Spleen (tissue), 7 donors: Measurements from ENCODE around the gene BTBD19.

Experiments used
- CTCF ChIP-seq, 11 experiments: fragments of 200-600 bp in 7 of 11; fragments of 450-650 bp in 4 of 11; sonication (generic) in 4 of 11; IDR thresholded peaks in 8 of 11; conservative IDR thresholded peaks in 3 of 11; 1 replicate in 7 of 11; 2 replicates in 4 of 11; pipeline versions ENCODE4 v1.4.0 to v1.8.0; 2016 to 2021; ENCODE audit warnings: antibody characterized with exemption in 11 of 11, inconsistent platforms in 4 of 11, mild to moderate bottlenecking in 1 of 11
- POLR2A ChIP-seq, 3 donors: fragments of 450-650 bp; IDR thresholded peaks; one replicate each; pipeline ENCODE4 v1.5.1; 2017; ENCODE audit warnings: antibody characterized with exemption in 3 of 3, mild to moderate bottlenecking in 1 of 3
- POLR2AphosphoS5 ChIP-seq, 3 donors: sonication (generic); formaldehyde crosslinking; IDR thresholded peaks; one replicate each; pipeline ENCODE4 v1.5.1; 2017; ENCODE audit warnings: antibody characterized with exemption in 3 of 3
- donor health status: DM: no; HTN: no; CAD: no; lungs with moderate emphysema.
- donor health status: DM: no; HTN: no; CAD: no.
- donor health status: DM: no; HTN: no; CAD: no.

- TF ChIP-seq CTCF (IDR thresholded peaks at IDR 0.05 in 8 of 11, conservative IDR thresholded peaks at IDR 0.05 in 3 of 11) (no peak), POLR2A (IDR thresholded peaks at IDR 0.05) (no peak), POLR2AphosphoS5 (IDR thresholded peaks at IDR 0.05) (no peak)
Measured at GRCh38 chr1:44780583-44781121, 27.7 kb upstream of the BTBD19 start.
